DND-41 (cell line): ENCODE data around the gene GPR176.

ENCODE experiments used
- EZH2 ChIP-seq: IDR thresholded peaks from 3 replicates; pipeline ENCODE4 v1.6.1; 2012; ENCODE audit warnings: borderline replicate concordance, low read depth, mild to moderate bottlenecking, moderate library complexity, low read length, inconsistent platforms; ENCODE audit not compliant: severe bottlenecking
- TF ChIP-seq, protein P1 (sequence below): IDR thresholded peaks from 2 replicates; pipeline ENCODE4 v1.5.1; 2012; ENCODE audit warnings: borderline replicate concordance, low read length, moderate library complexity, mild to moderate bottlenecking; ENCODE audit not compliant: poor library complexity, severe bottlenecking; ENCODE audit errors: extremely low read depth

- TF ChIP-seq EZH2, result no peak
- TF ChIP-seq, protein P1, sequence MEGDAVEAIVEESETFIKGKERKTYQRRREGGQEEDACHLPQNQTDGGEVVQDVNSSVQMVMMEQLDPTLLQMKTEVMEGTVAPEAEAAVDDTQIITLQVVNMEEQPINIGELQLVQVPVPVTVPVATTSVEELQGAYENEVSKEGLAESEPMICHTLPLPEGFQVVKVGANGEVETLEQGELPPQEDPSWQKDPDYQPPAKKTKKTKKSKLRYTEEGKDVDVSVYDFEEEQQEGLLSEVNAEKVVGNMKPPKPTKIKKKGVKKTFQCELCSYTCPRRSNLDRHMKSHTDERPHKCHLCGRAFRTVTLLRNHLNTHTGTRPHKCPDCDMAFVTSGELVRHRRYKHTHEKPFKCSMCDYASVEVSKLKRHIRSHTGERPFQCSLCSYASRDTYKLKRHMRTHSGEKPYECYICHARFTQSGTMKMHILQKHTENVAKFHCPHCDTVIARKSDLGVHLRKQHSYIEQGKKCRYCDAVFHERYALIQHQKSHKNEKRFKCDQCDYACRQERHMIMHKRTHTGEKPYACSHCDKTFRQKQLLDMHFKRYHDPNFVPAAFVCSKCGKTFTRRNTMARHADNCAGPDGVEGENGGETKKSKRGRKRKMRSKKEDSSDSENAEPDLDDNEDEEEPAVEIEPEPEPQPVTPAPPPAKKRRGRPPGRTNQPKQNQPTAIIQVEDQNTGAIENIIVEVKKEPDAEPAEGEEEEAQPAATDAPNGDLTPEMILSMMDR, result no peak
Measured at GRCh38 chr15:39924437-39924836, 4.4 kb upstream of the GPR176 start.
